Pancreas (tissue), 10 donors: Measurements from ENCODE around the gene ACIN1. TPM values are rescaled to one million over a fixed set of nuclear protein-coding genes. Genes with fewer than 3 reads are reported as not detected.

Experiments
- ATAC-seq, 4 donors: fragments of 200-7000 bp; cut with Tn5 transposase; one replicate each; pipeline versions ENCODE4 v1.8.0 to v1.9.1; 2020; ENCODE audit warnings: mild to moderate bottlenecking in 4 of 4, moderate library complexity in 4 of 4
- DNase-seq, 6 donors: peaks; one replicate each; pipeline ENCODE4 v3.0.0-alpha.2; 2020
- FAIRE-seq: peaks from 2 replicates; lab custom pipeline; 2012; peaks lifted over from hg19 to GRCh38; lab: Jason Lieb, UNC
- H3K27ac ChIP-seq, 4 donors: fragments of 200-600 bp; sonication (generic); 1 replicate in 3 of 4; 2 replicates in 1 of 4; pipeline versions ENCODE4 v1.5.0 to v1.8.0; 2020
- H3K27me3 ChIP-seq, 4 donors: fragments of 200-600 bp; one replicate each; pipeline ENCODE4 v1.8.0; 2021
- H3K36me3 ChIP-seq, 3 donors: fragments of 200-600 bp; sonication (generic) in 1 of 3; one replicate each; pipeline versions ENCODE4 v1.5.0 to v1.8.0; 2020 to 2021
- H3K4me1 ChIP-seq, 3 donors: fragments of 200-600 bp; one replicate each; pipeline ENCODE4 v1.8.0; 2021
- H3K4me3 ChIP-seq, 4 donors: fragments of 200-600 bp; sonication (generic) in 2 of 4; one replicate each; pipeline versions ENCODE4 v1.5.0 to v1.8.0; 2020 to 2021
- H3K9me3 ChIP-seq, 4 donors: fragments of 200-600 bp; one replicate each; pipeline ENCODE4 v1.8.0; 2021
- CTCF ChIP-seq, 4 donors: fragments of 200-600 bp; sonication (generic) in 3 of 4; IDR thresholded peaks; one replicate each; pipeline versions ENCODE4 v1.5.0 to v1.8.0; 2021; ENCODE audit warnings: antibody characterized with exemption in 4 of 4
- WGBS, 2 donors: extraction: QIAGEN DNeasy Blood & Tissue Kit; methylation state at CpG; one replicate each; pipeline ENCODE4 v1.1.7; 2013; 5-methylcytosine and 5-hydroxymethylcytosine counted together
- intact Hi-C, 3 donors: fragments of 100-400 bp; cut with DNase I; formaldehyde crosslinking; loops; one replicate each; pipeline versions ENCODE4 v1.11.1 to v1.14.2; 2022
- polyA plus RNA-seq, 2 donors: library from polyadenylated mRNA; stranded (reverse); fragments of 200-250 nt; gene quantifications; one replicate each; pipeline ENCODE4 v1.2.3, GENCODE V29; 2013
- total RNA-seq, 6 donors: library from RNA; stranded (reverse); fragmentation: NEBNext Ultra II Directional in 4 of 6; extraction: Animal tissue kit (Norgen Biotek cat#: 25700) in 4 of 6; gene quantifications; one replicate each; pipeline versions ENCODE4 v1.2.1 to v1.2.4, GENCODE V29; 2021 to 2023
- donor health status: healthy with polysubstance abuse.
- donor health status: DM: no; HTN: no; CAD: no; lungs with moderate emphysema.
- donor health status: DM: no; HTN: no; CAD: no.
- donor health status: control.
- donor health status: control.
- donor health status: Bipolar disorder and iron deficiency.
- donor health status: DM: yes; HTN: yes; CAD: no.
- donor health status: DM: no; HTN: no; CAD: no.
- donor health status: DM: no; HTN: no; CAD: no.
- donor health status: DM: yes; HTN: yes; CAD: no.

The ACIN1 gene
- total and polyA plus RNA-seq, 8 donors: 43.1 to 152 (median 62.4) TPM

- no peak overlapping the region for H3K4me3 ChIP-seq
- H3K27me3 ChIP-seq: no peaks in the 10 kb centered on the region
- H3K9me3 ChIP-seq: no peaks in the 10 kb centered on the region
- WGBS, 2 donors: 55 to 67% methylated on average over 3 of the region's 3 CpGs
- intact Hi-C loops: loop anchor here in 1 of 3 donors (10.0 kb wide), 1 partner anchor 60 kb away; the partner anchor contains the start of gene SLC7A8
- H3K4me1 ChIP-seq: peaks cover 0 to 12% (median 4%) of the 10 kb centered on the region in 3 donors
- TF ChIP-seq CTCF (IDR thresholded peaks at IDR 0.05): no peak
- ATAC-seq (no peak), DNase-seq (no peak), FAIRE-seq (no peak)
- H3K27ac ChIP-seq: no peak overlapping the region
- H3K36me3 ChIP-seq: no peaks in the 10 kb centered on the region
These were observed 30.1 kb upstream of the ACIN1 start for GRCh38 chr14:23125011-23125410.

GRCh38 chr14:23124337-23124954, 29.5 kb upstream of the ACIN1 start:
- no peaks in the 10 kb centered on the region for H3K36me3 ChIP-seq
- FAIRE-seq (no peak), ATAC-seq (no peak), DNase-seq (no peak)
- H3K9me3 ChIP-seq: no peaks in the 10 kb centered on the region
- intact Hi-C loops: loop anchor here in 1 of 3 donors (10.0 kb wide), 1 partner anchor 60 kb away; the partner anchor contains the start of gene SLC7A8
- H3K27me3 ChIP-seq: no peaks in the 10 kb centered on the region
- no peak for TF ChIP-seq CTCF (IDR thresholded peaks at IDR 0.05)
- H3K4me1 ChIP-seq: peaks cover 0 to 12% (median 4%) of the 10 kb centered on the region in 3 donors
- 84 to 87% methylated on average over 13 of the region's 13 CpGs for WGBS, 2 donors
- no peak overlapping the region for H3K4me3 ChIP-seq
- no peak overlapping the region for H3K27ac ChIP-seq

GRCh38 chr14:23123419-23123818, 28.5 kb upstream of the ACIN1 start:
- ATAC-seq: peak; percentile 2 to 60 (median 36)
- 23 to 24% methylated on average over 8 of the region's 8 CpGs for WGBS, 2 donors
- H3K27ac ChIP-seq: no peak overlapping the region

DNA sequence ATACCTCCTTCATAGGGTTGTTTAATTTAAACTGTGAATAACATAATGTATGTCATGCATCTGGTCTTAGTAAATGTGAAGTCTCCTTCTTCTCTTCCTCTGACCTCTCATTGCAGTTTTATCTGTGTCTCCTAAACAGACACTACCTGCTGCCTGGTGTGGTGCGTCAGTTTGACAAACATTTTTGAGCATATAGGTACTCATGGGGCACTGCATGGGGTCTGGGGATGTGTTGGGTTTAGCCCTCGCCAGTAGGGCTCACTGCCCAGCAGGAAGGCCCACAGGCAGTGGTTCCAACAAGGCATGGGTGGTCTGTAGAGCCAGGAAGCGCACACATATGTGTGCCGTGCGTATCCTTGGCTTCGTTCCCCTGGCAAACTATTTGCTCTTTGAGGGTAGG, 27.1 kb upstream of the ACIN1 start:
- Histone ChIP-seq H3K4me1 (peaks cover 0 to 12% (median 4%) of the 10 kb centered on the region in 3 donors), H3K36me3 (no peaks in the 10 kb centered on the region), H3K4me3 (no peak overlapping the region), H3K9me3 (no peaks in the 10 kb centered on the region), H3K27ac (no peak overlapping the region), H3K27me3 (no peaks in the 10 kb centered on the region)
- DNase-seq (no peak), ATAC-seq (no peak), FAIRE-seq (no peak)
- intact Hi-C loops: loop anchor here in 1 of 3 donors (10.0 kb wide), 1 partner anchor 63 kb away; the partner anchor contains the start of gene SLC7A8
- WGBS, 2 donors: 87 to 89% methylated on average over 6 of the region's 6 CpGs
- TF ChIP-seq CTCF (IDR thresholded peaks at IDR 0.05): no peak

More at GRCh38 chr14:23123419-23123818, 28.5 kb upstream of the ACIN1 start:
- peaks cover 0 to 12% (median 4%) of the 10 kb centered on the region in 3 donors for H3K4me1 ChIP-seq
- DNase-seq: peak; percentile 66 to 94 (median 89)
- TF ChIP-seq CTCF (IDR thresholded peaks at IDR 0.05): no peak
- no peaks in the 10 kb centered on the region for H3K27me3 ChIP-seq
- H3K9me3 ChIP-seq: no peaks in the 10 kb centered on the region
- no peak for FAIRE-seq
- no peak overlapping the region for H3K4me3 ChIP-seq
- intact Hi-C loops: loop anchor here in 1 of 3 donors (10.0 kb wide), 1 partner anchor 61 kb away; the partner anchor contains the start of gene SLC7A8
- H3K36me3 ChIP-seq: no peaks in the 10 kb centered on the region

- H3K27ac ChIP-seq: no peak overlapping the region
These were observed 26.4 kb upstream of the ACIN1 start for GRCh38 chr14:23121361-23121771.

More at GRCh38 chr14:23121361-23121771, 26.4 kb upstream of the ACIN1 start:
- ATAC-seq (peak; percentile 47 to 79 (median 57)), FAIRE-seq (no peak), DNase-seq (peak in 3 of 6 donors; percentile 38 to 55 (median 42))
- Histone ChIP-seq H3K9me3 (no peaks in the 10 kb centered on the region), H3K36me3 (no peaks in the 10 kb centered on the region), H3K27me3 (no peaks in the 10 kb centered on the region), H3K4me1 (peaks cover 0 to 12% (median 4%) of the 10 kb centered on the region in 3 donors), H3K4me3 (no peak overlapping the region)
- intact Hi-C loops: loop anchor here in 2 of 3 donors (2.0 to 10.0 kb wide), 2 partner anchors 63 to 67 kb away; partner anchors contain the start of gene SLC7A8 (in 1 of the 2)
- WGBS, 2 donors: 29 to 36% methylated on average over 6 of the region's 6 CpGs
- TF ChIP-seq CTCF (IDR thresholded peaks at IDR 0.05): no peak
